ENCODE measurements around the gene EFCAB6. TPM values are rescaled to one million over a fixed set of nuclear protein-coding genes. Genes with fewer than 3 reads are reported as not detected.
A peak's percentile ranks its signal among the peaks of the same experiment; 100 is the strongest.

Gene EFCAB6
- total and polyA plus RNA-seq, 7 donors = 0.45 to 5.7 (median 1.8) TPM

- H3K4me3 ChIP-seq = no peak overlapping the region
- intact Hi-C loops (cut with DNase I) = no loop called here
- H3K27ac ChIP-seq = no peak overlapping the region
- no peak for TF ChIP-seq POLR2A (IDR thresholded peaks at IDR 0.05)
- no peak for TF ChIP-seq POLR2AphosphoS5 (IDR thresholded peaks at IDR 0.05)
- TF ChIP-seq, protein P1, sequence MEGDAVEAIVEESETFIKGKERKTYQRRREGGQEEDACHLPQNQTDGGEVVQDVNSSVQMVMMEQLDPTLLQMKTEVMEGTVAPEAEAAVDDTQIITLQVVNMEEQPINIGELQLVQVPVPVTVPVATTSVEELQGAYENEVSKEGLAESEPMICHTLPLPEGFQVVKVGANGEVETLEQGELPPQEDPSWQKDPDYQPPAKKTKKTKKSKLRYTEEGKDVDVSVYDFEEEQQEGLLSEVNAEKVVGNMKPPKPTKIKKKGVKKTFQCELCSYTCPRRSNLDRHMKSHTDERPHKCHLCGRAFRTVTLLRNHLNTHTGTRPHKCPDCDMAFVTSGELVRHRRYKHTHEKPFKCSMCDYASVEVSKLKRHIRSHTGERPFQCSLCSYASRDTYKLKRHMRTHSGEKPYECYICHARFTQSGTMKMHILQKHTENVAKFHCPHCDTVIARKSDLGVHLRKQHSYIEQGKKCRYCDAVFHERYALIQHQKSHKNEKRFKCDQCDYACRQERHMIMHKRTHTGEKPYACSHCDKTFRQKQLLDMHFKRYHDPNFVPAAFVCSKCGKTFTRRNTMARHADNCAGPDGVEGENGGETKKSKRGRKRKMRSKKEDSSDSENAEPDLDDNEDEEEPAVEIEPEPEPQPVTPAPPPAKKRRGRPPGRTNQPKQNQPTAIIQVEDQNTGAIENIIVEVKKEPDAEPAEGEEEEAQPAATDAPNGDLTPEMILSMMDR (IDR thresholded peaks at IDR 0.05) = no peak
- no peak for TF ChIP-seq EP300 (IDR thresholded peaks at IDR 0.05)
- H3K27me3 ChIP-seq = peaks cover 16 to 43% (median 39%) of the 10 kb centered on the region in 3 donors
- peaks cover 0 to 2% (median 0%) of the 10 kb centered on the region in 4 donors for H3K9me3 ChIP-seq
- no peaks in the 10 kb centered on the region for H3K36me3 ChIP-seq
- H3K4me1 ChIP-seq = peaks cover 0 to 5% (median 4%) of the 10 kb centered on the region in 4 donors
- 71 to 83% methylated on average over 7 of the region's 7 CpGs for WGBS, 2 donors
- peak; percentile 33 for DNase-seq
These were observed 47.1 kb upstream of the EFCAB6 start for GRCh38 chr22:43859176-43859575.

GRCh38 chr22:43858156-43858895 lies 46.2 kb upstream of the EFCAB6 start:
- Histone ChIP-seq H3K27ac (no peak overlapping the region), H3K4me1 (peaks cover 0 to 5% (median 4%) of the 10 kb centered on the region in 4 donors), H3K36me3 (no peaks in the 10 kb centered on the region), H3K4me3 (no peak overlapping the region), H3K9me3 (peaks cover 0 to 2% (median 0%) of the 10 kb centered on the region in 4 donors), H3K27me3 (peaks cover 16 to 36% (median 33%) of the 10 kb centered on the region in 3 donors)
- DNase-seq = peak; percentile 29
- intact Hi-C loops (cut with DNase I) = no loop called here
- 58 to 60% methylated on average over 11 of the region's 11 CpGs for WGBS, 2 donors
- TF ChIP-seq POLR2A (IDR thresholded peaks at IDR 0.05) (no peak), EP300 (IDR thresholded peaks at IDR 0.05) (no peak), POLR2AphosphoS5 (IDR thresholded peaks at IDR 0.05) (no peak)
- TF ChIP-seq, protein P1 (IDR thresholded peaks at IDR 0.05) = no peak

GRCh38 chr22:43857367-43857766 lies 45.3 kb upstream of the EFCAB6 start:
- Histone ChIP-seq H3K9me3 (peaks cover 0 to 2% (median 0%) of the 10 kb centered on the region in 4 donors), H3K36me3 (no peaks in the 10 kb centered on the region), H3K27ac (no peak overlapping the region), H3K4me1 (peaks cover 0 to 5% (median 4%) of the 10 kb centered on the region in 4 donors), H3K27me3 (peaks cover 12 to 32% (median 26%) of the 10 kb centered on the region in 3 donors), H3K4me3 (no peak overlapping the region)
- no peak for DNase-seq
- TF ChIP-seq POLR2A (IDR thresholded peaks at IDR 0.05) (no peak), POLR2AphosphoS5 (IDR thresholded peaks at IDR 0.05) (no peak), EP300 (IDR thresholded peaks at IDR 0.05) (no peak)
- TF ChIP-seq, protein P1 (IDR thresholded peaks at IDR 0.05) = no peak
- intact Hi-C loops (cut with DNase I) = no loop called here

DNA sequence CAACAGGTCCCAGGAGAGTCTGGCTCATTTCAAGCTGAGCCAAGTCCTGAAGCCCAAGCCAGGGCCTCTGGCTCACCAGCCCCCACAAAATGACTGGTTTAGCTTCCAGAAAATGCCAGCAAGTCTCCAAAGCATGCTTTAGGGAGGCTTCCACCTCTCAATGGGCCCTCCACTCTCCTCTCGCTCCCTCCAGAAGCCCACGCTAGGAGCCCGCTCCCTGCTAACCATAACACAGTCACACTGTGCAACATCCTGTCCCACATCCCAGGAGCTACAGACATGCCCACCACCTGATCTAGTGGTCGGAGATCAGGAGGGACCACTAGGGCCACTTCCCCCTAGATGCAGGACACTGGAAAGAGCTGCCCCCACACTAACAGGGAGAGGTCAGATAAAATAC lies 43.3 kb upstream of the EFCAB6 start:
- Histone ChIP-seq H3K9me3 (peaks cover 0 to 2% (median 0%) of the 10 kb centered on the region in 4 donors), H3K36me3 (no peaks in the 10 kb centered on the region), H3K4me3 (no peak overlapping the region), H3K4me1 (no peaks in the 10 kb centered on the region), H3K27ac (no peak overlapping the region), H3K27me3 (peaks cover 4 to 20% (median 8%) of the 10 kb centered on the region in 3 donors)
- DNase-seq = peak; percentile 33
- TF ChIP-seq POLR2A (IDR thresholded peaks at IDR 0.05) (no peak), POLR2AphosphoS5 (IDR thresholded peaks at IDR 0.05) (no peak), EP300 (IDR thresholded peaks at IDR 0.05) (no peak)
- TF ChIP-seq, protein P1 (IDR thresholded peaks at IDR 0.05) = no peak
- intact Hi-C loops (cut with DNase I) = no loop called here
- WGBS, 2 donors = 79 to 94% methylated on average over 4 of the region's 4 CpGs
